ENCODE results near the gene PTPN2.

Gene PTPN2

GRCh38 chr18:12858991-12859390, 25.0 kb downstream of the PTPN2 start:
- DNase-seq (ENCODE audit: low spot score) (no peak), FAIRE-seq (no peak)

- DNase-seq (ENCODE audit: low spot score) (no peak), FAIRE-seq (no peak)
Observed at GRCh38 chr18:12857991-12858544, 26.0 kb downstream of the PTPN2 start.

GRCh38 chr18:12857215-12857905, 26.7 kb downstream of the PTPN2 start:
- FAIRE-seq (no peak), DNase-seq (ENCODE audit: low spot score) (no peak)

- DNase-seq (ENCODE audit: low spot score) (no peak), FAIRE-seq (no peak)
Observed at GRCh38 chr18:12855916-12856315, 28.1 kb downstream of the PTPN2 start.

- DNase-seq (ENCODE audit: low spot score) (no peak), FAIRE-seq (no peak)
Observed at GRCh38 chr18:12852566-12853315, 31.3 kb downstream of the PTPN2 start.

GRCh38 chr18:12851716-12852115, 32.3 kb downstream of the PTPN2 start:
- FAIRE-seq = no peak
- DNase-seq (ENCODE audit: low spot score) = no peak

GRCh38 chr18:12849548-12849947, 34.5 kb downstream of the PTPN2 start:
- no peak for FAIRE-seq
- no peak for DNase-seq (ENCODE audit: low spot score)

- no peak for DNase-seq (ENCODE audit: low spot score)
- no peak for FAIRE-seq
Observed at GRCh38 chr18:12848405-12848804, 35.6 kb downstream of the PTPN2 start.

GRCh38 chr18:12844391-12844790, 39.6 kb downstream of the PTPN2 start:
- no peak for DNase-seq (ENCODE audit: low spot score)
- FAIRE-seq = no peak

GRCh38 chr18:12843420-12844350, 40.4 kb downstream of the PTPN2 start:
- no peak for FAIRE-seq
- no peak for DNase-seq (ENCODE audit: low spot score)

GRCh38 chr18:12842459-12843380, 41.3 kb downstream of the PTPN2 start:
- FAIRE-seq = no peak
- DNase-seq (ENCODE audit: low spot score) = no peak

- FAIRE-seq (no peak), DNase-seq (ENCODE audit: low spot score) (no peak)
Observed at GRCh38 chr18:12841070-12841469, 43.0 kb downstream of the PTPN2 start.

- DNase-seq (ENCODE audit: low spot score) (no peak), FAIRE-seq (no peak)
Observed at GRCh38 chr18:12840382-12840781, 43.7 kb downstream of the PTPN2 start.

GRCh38 chr18:12839526-12840196, 44.4 kb downstream of the PTPN2 start:
- DNase-seq (ENCODE audit: low spot score) = no peak
- FAIRE-seq = no peak

- FAIRE-seq = no peak
- DNase-seq (ENCODE audit: low spot score) = no peak
Observed at GRCh38 chr18:12839057-12839525, 44.9 kb downstream of the PTPN2 start.

- DNase-seq (ENCODE audit: low spot score) (peak; percentile 78), FAIRE-seq (peak; percentile 83)
Observed at GRCh38 chr18:12838178-12838634, 45.8 kb downstream of the PTPN2 start.

- DNase-seq (ENCODE audit: low spot score) (no peak), FAIRE-seq (no peak)
Observed at GRCh38 chr18:12837747-12838146, 46.3 kb downstream of the PTPN2 start.

GRCh38 chr18:12836551-12836950, 47.5 kb downstream of the PTPN2 start:
- DNase-seq (ENCODE audit: low spot score) (no peak), FAIRE-seq (no peak)

Measured in RCC 7860 (cell line).